ENCODE results near the gene PAIP1.

DNA sequence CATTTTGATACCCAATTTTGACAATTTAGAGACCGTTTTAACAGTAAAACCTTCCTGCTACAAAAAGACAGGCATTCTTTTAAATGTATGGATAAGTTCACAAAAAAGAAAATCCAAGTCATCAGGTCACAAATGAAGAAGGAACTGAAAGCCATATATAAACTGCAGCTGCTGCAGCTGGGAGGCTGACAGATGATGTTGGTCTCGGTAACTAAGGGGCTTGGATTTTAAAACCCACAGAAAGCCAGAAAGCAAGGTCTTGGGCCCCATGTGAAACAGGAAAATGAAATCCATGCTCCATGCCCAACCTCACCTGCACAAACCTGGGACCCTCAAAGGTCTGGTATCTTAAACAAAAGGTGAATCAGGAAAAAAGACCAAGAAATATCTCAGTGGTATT, 26.2 kb downstream of the PAIP1 start:
- TF ChIP-seq, protein P1, sequence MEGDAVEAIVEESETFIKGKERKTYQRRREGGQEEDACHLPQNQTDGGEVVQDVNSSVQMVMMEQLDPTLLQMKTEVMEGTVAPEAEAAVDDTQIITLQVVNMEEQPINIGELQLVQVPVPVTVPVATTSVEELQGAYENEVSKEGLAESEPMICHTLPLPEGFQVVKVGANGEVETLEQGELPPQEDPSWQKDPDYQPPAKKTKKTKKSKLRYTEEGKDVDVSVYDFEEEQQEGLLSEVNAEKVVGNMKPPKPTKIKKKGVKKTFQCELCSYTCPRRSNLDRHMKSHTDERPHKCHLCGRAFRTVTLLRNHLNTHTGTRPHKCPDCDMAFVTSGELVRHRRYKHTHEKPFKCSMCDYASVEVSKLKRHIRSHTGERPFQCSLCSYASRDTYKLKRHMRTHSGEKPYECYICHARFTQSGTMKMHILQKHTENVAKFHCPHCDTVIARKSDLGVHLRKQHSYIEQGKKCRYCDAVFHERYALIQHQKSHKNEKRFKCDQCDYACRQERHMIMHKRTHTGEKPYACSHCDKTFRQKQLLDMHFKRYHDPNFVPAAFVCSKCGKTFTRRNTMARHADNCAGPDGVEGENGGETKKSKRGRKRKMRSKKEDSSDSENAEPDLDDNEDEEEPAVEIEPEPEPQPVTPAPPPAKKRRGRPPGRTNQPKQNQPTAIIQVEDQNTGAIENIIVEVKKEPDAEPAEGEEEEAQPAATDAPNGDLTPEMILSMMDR (IDR thresholded peaks at IDR 0.05): no peak
- TF ChIP-seq POLR2AphosphoS5 (IDR thresholded peaks at IDR 0.05; ENCODE audit: insufficient read depth in 1 of 2, low read depth in 1 of 2): no peak
